ENCODE results near the gene MRPL54.

- TF ChIP-seq CTBP1 (IDR thresholded peaks at IDR 0.05; ENCODE audit: borderline replicate concordance) (no peak), NFRKB (IDR thresholded peaks at IDR 0.05) (no peak), BHLHE40 (IDR thresholded peaks at IDR 0.05; ENCODE audit: borderline replicate concordance) (no peak)
These were observed 35.7 kb downstream of the MRPL54 start for GRCh38 chr19:3798137-3798536.
